ENCODE data around the gene CBX8. TPM values are rescaled to one million over a fixed set of nuclear protein-coding genes. Genes with fewer than 3 reads are reported as not detected.

The CBX8 gene
- polyA plus RNA-seq, 3 donors = 0.51 to 2.5 (median 2.5) TPM

GRCh38 chr17:79843474-79843815 lies 46.6 kb upstream of the CBX8 start:
- no peak overlapping the region for H3K27ac ChIP-seq (ENCODE audit: low read depth in 1 of 2, low read length in 2 of 2)
- H3K4me3 ChIP-seq (replicated peaks in 1 of 3; ENCODE audit: low read depth in 2 of 3, low read length in 3 of 3) = peak overlapping the region; percentile 21 to 74 (median 41)
- H3K4me1 Mint-ChIP-seq = peaks cover 44% of the 10 kb centered on the region
- peak overlapping the region; percentile 27 for H3K9ac ChIP-seq (ENCODE audit: insufficient read depth, low read length, poor library complexity, severe bottlenecking)
- peak overlapping the region; percentile 61 for H2AFZ ChIP-seq (ENCODE audit: insufficient read depth, low read depth, low read length, poor library complexity, severe bottlenecking)
- H3K79me2 ChIP-seq (ENCODE audit: insufficient read depth, low read length) = peaks cover 2% of the 10 kb centered on the region
- peaks cover 21% of the 10 kb centered on the region for H4K20me1 ChIP-seq (ENCODE audit: insufficient read depth, low read length)
- intact Hi-C loops (cut with micrococcal nuclease) = loop anchor here in 1 of 2 donors (2.0 kb wide), 1 partner anchor 45 kb away; no protein-coding TSS in a partner anchor
- TF ChIP-seq CTCF (IDR thresholded peaks at IDR 0.05) = no peak
- H3K4me3 Mint-ChIP-seq = peak overlapping the region; percentile 84 to 94
- WGBS (ENCODE audit: insufficient coverage) = 0% methylated on average over 38 of the region's 39 CpGs
- H3K9me3 ChIP-seq (replicated peaks in 1 of 2; ENCODE audit: control insufficient read depth in 1 of 2, insufficient read depth in 1 of 2, low read length in 2 of 2) = peaks cover 15 to 18% of the 10 kb centered on the region in 2 donors
- peak overlapping the region in 2 of 7 donors; percentile 41 to 42 for H3K27ac Mint-ChIP-seq
- H3K27me3 Mint-ChIP-seq (ENCODE audit: low read depth in 3 of 3) = peaks cover 62 to 84% (median 75%) of the 10 kb centered on the region in 3 donors
- DNase-seq = no peak
- peaks cover 0 to 44% (median 18%) of the 10 kb centered on the region in 7 donors for H3K9me3 Mint-ChIP-seq
- peaks cover 43 to 81% of the 10 kb centered on the region in 2 donors for H3K27me3 ChIP-seq (ENCODE audit: control insufficient read depth in 2 of 2, insufficient read depth in 2 of 2, low read length in 2 of 2)
- H3K4me2 ChIP-seq (replicated peaks; ENCODE audit: extremely low read depth, low read length, poor library complexity, severe bottlenecking) = peak overlapping the region; percentile 88
- peaks cover 3 to 8% of the 10 kb centered on the region in 2 donors for H3K36me3 Mint-ChIP-seq
- no peaks in the 10 kb centered on the region for H3K36me3 ChIP-seq (replicated peaks in 1 of 2; ENCODE audit: control insufficient read depth in 1 of 2, insufficient read depth in 2 of 2, low read length in 2 of 2)
- peaks cover 60 to 68% of the 10 kb centered on the region in 2 donors for H3K4me1 ChIP-seq (ENCODE audit: control insufficient read depth in 1 of 2, insufficient read depth in 2 of 2, low read length in 2 of 2)

- Histone ChIP-seq H3K27me3 (ENCODE audit: control insufficient read depth in 2 of 2, insufficient read depth in 2 of 2, low read length in 2 of 2) (peaks cover 39 to 75% of the 10 kb centered on the region in 2 donors), H3K4me2 (replicated peaks; ENCODE audit: extremely low read depth, low read length, poor library complexity, severe bottlenecking) (peak overlapping the region; percentile 88), H3K36me3 (replicated peaks in 1 of 2; ENCODE audit: control insufficient read depth in 1 of 2, insufficient read depth in 2 of 2, low read length in 2 of 2) (no peaks in the 10 kb centered on the region), H3K79me2 (ENCODE audit: insufficient read depth, low read length) (peaks cover 8% of the 10 kb centered on the region), H4K20me1 (ENCODE audit: insufficient read depth, low read length) (peaks cover 27% of the 10 kb centered on the region), H2AFZ (ENCODE audit: insufficient read depth, low read depth, low read length, poor library complexity, severe bottlenecking) (peak overlapping the region; percentile 61), H3K27ac (ENCODE audit: low read depth in 1 of 2, low read length in 2 of 2) (no peak overlapping the region), H3K9ac (ENCODE audit: insufficient read depth, low read length, poor library complexity, severe bottlenecking) (peak overlapping the region; percentile 27), H3K4me3 (replicated peaks in 1 of 3; ENCODE audit: low read depth in 2 of 3, low read length in 3 of 3) (peak overlapping the region in 1 of 3 experiments; percentile 74), H3K9me3 (replicated peaks in 1 of 2; ENCODE audit: control insufficient read depth in 1 of 2, insufficient read depth in 1 of 2, low read length in 2 of 2) (peaks cover 15 to 18% of the 10 kb centered on the region in 2 donors), H3K4me1 (ENCODE audit: control insufficient read depth in 1 of 2, insufficient read depth in 2 of 2, low read length in 2 of 2) (peaks cover 62 to 73% of the 10 kb centered on the region in 2 donors)
- TF ChIP-seq CTCF (IDR thresholded peaks at IDR 0.05) = no peak
- no peak for DNase-seq
- Mint-ChIP-seq H3K36me3 (peaks cover 3 to 8% of the 10 kb centered on the region in 2 donors), H3K9me3 (peaks cover 0 to 44% (median 18%) of the 10 kb centered on the region in 7 donors), H3K4me3 (peak overlapping the region; percentile 55 to 74), H3K27me3 (ENCODE audit: low read depth in 3 of 3) (peaks cover 61 to 78% (median 70%) of the 10 kb centered on the region in 3 donors), H3K4me1 (peaks cover 48% of the 10 kb centered on the region), H3K27ac (no peak overlapping the region)
- 1% methylated on average over 56 of the region's 66 CpGs for WGBS (ENCODE audit: insufficient coverage)
- intact Hi-C loops (cut with micrococcal nuclease) = loop anchor here in 1 of 2 donors (2.0 kb wide), 1 partner anchor 44 kb away; no protein-coding TSS in a partner anchor
Observed at GRCh38 chr17:79842656-79843473, 46.0 kb upstream of the CBX8 start.
